HG03457 (cell line): ENCODE results near the gene LRRC36.
"Not testable (repeated sequence)": the region's sequence is repeated elsewhere in the genome, so short reads cannot be mapped to it uniquely, and the experiment has no call there.

Experiments used
- ATAC-seq: cut with Tn5 transposase; IDR thresholded peaks from one replicate; pipeline ENCODE4 v1.9.1; 2021; ENCODE audit warnings: moderate number of reproducible peaks; ENCODE audit not compliant: unreplicated experiment

LRRC36 gene

DNA sequence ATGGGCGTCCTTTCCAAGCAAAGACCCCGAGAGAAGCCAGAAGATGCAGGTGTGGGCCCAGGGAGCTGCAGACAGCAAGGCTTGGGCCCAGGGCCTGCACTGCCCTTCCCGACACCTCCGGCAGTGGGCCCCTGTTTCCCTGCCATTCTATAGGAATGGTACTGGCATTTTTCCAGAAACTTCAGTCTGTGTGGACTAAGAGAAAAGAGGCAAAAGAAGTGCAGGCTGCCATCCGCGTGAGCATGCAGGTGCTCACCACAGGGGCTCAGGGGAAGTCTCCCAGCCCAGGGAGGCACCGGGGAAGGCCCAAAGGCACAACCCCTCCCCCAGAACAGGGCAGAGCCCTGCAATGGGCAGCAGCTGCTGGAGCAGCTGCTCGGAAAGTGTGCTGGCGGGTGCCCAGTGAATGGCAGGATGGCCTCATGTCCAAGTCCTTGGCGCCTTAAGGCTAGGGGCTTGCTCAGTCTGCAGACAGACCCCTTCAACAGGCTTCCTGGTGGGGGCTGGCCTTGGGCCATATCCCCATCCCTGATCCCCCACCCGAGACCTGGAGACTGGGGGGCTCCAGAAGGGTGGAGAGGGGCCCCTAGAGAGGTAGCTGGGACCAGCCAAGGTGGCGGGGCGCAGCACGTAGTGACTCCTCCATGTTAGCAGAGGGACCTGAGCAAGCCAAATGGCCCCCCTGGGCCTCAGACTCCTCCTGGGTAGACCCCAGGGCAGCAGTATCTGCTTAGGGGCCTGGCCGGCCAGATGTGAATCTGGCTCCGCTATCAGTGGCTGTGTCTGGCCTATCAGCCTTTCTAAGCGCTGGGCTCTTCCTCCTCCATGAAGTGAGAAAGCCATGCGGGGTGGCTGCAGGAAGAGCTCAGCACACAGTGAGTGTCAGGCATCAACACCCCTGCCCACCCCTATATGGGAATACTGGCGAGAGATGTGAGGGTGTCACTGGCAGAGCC lies 73.4 kb downstream of the LRRC36 start:
- ATAC-seq: no peak

DNA sequence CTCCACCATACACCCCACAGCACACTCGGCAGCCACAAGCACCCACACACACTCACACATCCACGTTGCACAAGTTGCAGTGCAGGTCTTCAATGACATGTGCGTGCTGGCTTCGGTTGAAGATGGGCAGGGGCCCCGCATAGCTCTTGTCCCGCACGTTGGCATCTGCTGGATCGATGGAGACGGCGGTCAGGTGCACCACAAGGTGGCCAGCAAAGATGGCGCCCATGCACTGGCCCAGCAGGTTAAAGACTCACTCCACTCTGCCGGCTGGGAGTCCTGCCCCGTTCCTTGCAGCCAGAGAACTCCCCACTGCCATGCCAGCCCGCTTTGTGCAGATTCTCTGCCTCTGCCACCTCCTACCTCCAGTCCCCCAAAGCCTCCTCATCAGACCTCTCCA lies 74.3 kb downstream of the LRRC36 start:
- ATAC-seq: no peak

- ATAC-seq: no peak
Measured at GRCh38 chr16:67403976-67404555, 77.5 kb downstream of the LRRC36 start.

DNA sequence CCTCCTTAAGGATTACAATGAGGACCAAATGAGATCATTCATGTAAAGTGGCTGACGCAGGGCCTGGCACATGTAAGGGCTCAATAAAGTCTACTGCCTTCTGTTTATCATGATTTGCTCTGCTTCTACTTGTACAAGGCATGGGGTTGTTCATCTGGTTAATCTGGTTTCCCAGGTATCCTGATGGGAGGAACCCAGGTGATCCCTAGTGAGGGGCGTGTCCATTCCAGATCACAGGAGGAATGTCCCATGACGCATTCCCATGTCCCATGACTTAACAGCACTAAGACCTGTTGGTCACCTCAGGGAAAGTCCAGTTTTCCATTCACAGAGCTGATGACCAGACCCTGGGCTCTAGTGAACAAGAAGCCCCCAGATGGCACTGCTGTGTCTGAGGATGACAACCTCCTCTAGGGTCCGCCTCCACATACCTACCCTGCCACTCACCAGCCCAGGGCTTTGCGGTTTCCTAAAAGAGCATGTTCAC lies 78.2 kb downstream of the LRRC36 start:
- ATAC-seq: no peak

DNA sequence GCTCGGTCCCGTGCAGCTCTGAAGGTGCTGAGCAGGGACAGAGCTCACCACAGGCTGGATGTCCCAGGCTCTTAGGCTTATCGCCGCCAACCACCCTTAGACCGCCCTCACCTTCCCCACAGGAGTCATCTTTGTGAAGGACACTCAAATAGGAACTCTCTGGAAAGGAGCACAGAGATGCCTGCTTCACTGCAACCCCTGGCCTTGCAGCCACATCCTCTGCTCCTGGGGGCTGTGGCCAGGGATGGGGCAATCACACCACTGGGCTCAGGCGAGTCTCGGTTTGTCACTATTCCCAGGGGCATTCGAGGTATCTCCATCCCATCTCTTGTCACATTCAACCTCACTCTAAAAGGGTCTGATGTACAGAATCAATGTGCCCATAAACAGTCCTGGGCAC lies 78.7 kb downstream of the LRRC36 start:
- no peak for ATAC-seq

GRCh38 chr16:67406111-67406971 lies 79.7 kb downstream of the LRRC36 start:
- no peak for ATAC-seq

- no peak for ATAC-seq
Measured at GRCh38 chr16:67407176-67407787, 80.7 kb downstream of the LRRC36 start.

- ATAC-seq: no peak
Measured at GRCh38 chr16:67407788-67408452, 81.3 kb downstream of the LRRC36 start.

- no peak for ATAC-seq
Measured at GRCh38 chr16:67409631-67410030, 83.0 kb downstream of the LRRC36 start.

GRCh38 chr16:67411339-67411738 lies 84.7 kb downstream of the LRRC36 start:
- ATAC-seq: no peak

DNA sequence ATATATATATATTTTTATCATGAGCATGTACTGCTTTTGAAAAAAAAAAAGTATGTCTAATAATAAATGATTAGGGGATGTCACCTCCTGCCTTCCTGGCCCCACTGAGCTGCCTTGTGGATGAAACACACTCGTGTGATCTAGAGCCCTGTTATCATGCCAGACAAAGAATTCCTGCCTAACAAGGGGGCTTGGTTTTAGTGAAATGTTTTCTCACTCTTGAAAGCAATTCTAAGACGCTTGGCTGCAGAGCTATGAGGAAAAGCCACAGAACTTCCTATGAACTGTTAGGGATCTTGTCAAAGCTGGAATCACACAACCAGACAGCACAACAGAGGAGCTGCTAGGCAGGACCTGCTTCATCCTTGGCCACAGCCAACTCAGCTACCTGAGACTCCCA lies 85.7 kb downstream of the LRRC36 start:
- ATAC-seq: no peak

DNA sequence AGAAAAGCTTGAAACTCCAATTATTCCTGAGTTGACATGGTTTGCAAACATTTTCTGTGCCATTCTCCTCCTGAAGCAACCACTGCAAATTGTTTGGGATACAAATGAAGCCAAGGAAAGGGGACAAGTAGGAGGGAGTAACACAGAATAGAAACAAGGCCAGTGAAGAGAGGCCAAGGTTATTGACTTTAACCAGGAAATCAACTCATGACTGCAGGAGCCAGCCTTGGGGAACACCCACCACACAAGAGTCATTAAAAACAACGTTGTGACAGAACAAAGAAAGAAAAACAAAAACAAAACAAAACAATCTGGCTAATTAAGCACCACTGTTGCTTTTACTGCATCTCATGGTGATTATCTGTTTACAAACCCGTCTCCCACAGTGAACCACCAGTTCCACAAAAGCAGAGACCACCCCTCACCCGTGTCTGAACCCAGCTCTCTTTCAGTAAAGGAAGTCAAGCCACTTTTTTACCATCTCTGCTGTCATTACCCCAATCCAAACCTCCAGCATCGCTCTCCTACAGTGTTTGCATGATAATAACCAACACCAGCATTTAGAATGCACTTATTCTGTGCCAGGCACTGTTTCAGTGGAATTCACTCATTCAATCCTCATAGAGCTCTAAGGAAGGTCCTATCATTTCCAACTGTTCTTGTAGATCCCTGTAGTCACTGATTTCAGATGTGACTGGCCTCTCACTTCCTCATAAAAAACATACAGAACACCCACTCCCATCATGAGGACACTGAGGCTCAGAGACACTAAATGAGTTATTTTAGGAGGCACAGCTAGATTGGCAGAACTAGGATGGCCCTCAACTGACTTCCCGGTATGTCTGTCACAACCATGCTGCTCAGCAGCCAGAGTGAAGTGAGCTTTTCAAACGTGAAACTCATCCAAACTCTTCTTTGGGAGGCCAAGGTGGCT lies 87.6 kb downstream of the LRRC36 start:
- ATAC-seq: no peak

GRCh38 chr16:67415421-67415820 lies 88.8 kb downstream of the LRRC36 start:
- ATAC-seq: not testable (repeated sequence)

DNA sequence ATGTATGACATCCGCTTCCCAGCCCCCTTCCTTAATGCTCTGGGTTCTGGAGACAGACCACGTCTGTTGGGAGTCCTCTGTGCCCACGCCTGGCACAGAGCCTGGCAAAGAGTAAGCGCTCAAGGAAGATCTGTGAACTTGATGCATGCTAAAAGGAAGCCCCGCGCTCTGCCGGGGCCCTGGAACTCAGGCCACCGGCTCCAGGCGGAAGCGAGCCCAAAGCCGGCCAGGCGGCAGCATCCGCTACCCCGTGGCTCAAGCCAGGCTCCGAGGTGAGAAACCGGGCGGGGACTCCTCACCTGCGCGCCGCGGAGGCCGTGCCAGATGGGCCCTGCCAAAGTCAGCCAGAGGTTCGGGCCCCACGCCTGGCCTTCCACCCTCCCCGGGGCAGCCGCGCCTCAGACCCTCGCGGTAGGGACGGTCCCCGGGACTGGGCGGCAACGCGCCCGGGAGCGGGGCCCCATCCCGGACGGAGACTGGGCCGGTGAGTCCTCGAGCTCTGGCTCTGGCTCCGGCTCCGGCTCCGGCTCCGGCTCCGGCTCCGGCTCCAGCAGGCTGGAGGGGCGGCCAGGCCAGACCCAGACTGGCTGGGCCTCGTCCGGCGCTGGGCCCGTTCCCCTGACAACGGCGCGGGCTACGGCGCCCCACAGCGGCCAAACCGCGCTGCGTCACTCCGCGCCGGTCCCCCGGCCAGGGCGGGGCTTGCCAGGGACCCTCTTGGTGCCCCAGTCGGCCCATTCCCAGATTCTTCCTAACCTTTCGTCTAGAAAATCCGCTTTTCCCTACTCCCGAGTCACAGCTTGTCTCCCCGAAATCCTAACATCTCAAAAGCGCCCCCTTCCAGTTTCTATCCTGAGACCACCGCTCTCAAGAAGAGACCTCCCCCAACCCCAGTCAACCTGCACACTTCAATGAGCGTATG lies 89.5 kb downstream of the LRRC36 start, which contains the start of gene ZDHHC1:
TSS of gene ZDHHC1 (minus strand) at position 606 of the 922 bp plus-strand sequence. CDS start 8,702 bp downstream, outside the sequence.
- no peak for ATAC-seq

- no peak for ATAC-seq
Measured at GRCh38 chr16:67417333-67418061, 90.9 kb downstream of the LRRC36 start.

- ATAC-seq: no peak
Measured at GRCh38 chr16:67419502-67419901, 92.9 kb downstream of the LRRC36 start.

- ATAC-seq: no peak
Measured at GRCh38 chr16:67419931-67420330, 93.3 kb downstream of the LRRC36 start.
